ENCODE results near the gene RGS3.

RGS3 gene

DNA sequence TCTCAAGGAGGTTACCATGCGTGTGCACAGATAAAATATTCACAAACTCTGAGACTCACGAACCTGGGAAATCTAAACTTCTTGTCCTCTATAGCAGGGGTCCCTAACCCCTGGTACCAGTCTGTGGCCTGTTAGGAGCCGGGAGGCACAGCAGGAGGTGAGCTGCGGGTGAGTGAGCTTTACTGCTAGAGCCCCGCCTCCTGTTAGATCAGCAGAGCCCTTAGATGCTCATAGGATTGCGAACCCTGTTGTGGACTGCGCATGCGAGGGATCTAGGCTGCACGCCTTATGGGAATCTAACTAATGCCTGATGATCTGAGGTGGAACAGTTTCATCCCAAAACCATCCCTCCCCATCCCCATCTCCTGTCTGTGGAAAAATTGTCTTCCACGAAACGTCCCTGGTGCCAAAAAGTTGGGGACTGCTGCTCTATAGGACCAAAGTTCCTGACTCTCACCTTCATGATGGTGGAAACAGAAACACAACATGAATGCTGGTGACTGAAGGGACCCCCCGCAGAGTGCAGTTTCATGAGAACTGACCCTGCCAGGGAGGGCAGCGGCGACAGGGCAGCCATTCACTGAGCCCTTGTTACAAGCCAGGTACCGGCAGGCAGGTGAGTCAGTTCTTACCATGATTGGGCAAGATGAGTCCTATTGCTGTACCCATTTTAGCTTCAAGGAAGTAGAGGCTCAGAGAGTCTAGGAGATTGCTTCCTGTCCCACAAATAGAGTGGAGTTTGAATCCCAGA is 181.9 kb downstream of the RGS3 start:
- no peak for DNase-seq

DNA sequence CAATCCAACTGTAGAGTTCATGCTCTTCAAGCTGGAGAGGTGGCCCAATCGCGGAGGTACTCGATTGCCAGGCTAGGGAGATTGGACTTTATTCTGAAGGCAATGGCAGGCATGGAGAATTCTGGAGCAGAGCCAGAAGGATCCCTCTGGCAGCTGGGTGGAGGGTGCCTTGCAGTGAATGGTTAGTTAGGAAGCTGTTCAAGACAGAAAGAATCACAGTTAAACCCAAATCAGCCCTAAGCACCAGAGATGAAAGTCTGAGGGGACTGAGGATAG is 182.4 kb downstream of the RGS3 start:
- no peak for DNase-seq

DNA sequence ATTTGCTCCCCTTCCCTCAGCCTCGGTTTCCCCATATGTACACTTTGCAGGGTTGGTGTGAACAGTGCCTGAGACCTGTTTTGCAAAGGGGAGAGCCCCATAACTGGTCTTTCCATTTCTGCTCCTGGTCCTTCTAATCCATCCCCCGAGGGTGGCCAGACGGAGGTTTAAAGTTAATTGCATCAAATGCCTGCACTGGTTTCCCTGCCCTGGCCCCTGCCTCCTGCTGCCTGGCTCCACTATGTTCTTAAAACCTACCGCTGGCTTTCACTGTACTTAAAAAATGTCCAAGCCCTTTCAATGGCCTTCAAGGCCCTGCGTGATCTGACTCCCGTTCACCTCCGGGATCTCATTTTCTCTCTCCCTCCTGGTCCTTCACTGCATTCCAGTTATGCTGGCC is 183.0 kb downstream of the RGS3 start:
- no peak for DNase-seq
